HG02763 (cell line): ENCODE data around the gene HYLS1.
"Not testable (repeated sequence)": the region's sequence is repeated elsewhere in the genome, so short reads cannot be mapped to it uniquely, and the experiment has no call there.

Experiments
- ATAC-seq: cut with Tn5 transposase; IDR thresholded peaks from one replicate; pipeline ENCODE4 v1.9.1; 2021; ENCODE audit warnings: mild to moderate bottlenecking, moderate library complexity; ENCODE audit not compliant: unreplicated experiment

The HYLS1 gene, protein sequence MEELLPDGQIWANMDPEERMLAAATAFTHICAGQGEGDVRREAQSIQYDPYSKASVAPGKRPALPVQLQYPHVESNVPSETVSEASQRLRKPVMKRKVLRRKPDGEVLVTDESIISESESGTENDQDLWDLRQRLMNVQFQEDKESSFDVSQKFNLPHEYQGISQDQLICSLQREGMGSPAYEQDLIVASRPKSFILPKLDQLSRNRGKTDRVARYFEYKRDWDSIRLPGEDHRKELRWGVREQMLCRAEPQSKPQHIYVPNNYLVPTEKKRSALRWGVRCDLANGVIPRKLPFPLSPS

DNA sequence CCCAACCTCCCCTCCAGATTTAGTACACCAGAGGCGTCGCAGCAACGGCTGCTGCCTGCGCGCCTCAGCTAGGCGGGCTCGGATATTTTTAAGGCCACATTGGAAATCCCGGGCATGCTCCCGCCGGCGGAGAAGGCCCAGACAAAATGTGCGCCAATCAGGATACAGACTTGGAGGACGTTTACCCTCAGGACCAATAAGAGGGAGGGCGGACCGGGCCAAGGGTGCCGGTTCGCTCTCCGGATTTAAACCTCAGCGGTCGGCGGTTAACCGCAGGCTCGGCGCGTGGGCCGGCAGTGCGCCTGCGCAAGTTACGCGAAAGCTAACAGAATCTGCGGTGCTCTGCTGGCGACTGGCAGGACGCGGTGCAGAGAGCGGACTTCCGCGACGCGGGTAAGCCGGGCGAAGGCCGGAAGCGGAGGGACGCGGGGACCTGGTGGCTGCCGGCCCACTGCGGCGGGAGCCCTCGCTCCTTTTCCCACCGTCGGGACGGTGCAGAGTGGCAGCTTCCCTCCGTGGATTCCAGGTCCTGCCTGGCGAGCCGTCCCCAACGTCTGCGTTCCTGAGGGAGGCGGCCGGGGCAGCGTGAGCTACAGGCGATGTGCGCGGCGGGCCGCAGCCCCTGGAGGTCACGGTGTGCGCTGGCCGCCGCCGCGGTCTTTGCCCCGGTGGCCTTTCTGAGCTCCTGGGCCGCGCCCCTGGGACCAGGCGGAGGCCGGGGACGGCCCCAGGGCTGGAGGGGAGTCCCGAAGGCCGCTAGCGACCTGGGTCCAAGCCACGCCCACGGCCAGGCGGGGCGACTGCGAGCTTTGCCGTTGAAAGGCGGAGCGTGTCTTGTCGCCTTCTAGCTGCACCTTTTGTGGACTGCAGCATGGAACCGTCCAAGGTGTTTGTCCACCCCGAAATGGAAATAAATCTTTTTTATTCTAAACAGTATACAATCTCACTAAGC, at the start of gene HYLS1:
TSS of gene HYLS1 (plus strand) at position 296 of the 952 bp plus-strand sequence. CDS start 11,701 bp downstream, outside the sequence.
- peak; percentile 90 for ATAC-seq

DNA sequence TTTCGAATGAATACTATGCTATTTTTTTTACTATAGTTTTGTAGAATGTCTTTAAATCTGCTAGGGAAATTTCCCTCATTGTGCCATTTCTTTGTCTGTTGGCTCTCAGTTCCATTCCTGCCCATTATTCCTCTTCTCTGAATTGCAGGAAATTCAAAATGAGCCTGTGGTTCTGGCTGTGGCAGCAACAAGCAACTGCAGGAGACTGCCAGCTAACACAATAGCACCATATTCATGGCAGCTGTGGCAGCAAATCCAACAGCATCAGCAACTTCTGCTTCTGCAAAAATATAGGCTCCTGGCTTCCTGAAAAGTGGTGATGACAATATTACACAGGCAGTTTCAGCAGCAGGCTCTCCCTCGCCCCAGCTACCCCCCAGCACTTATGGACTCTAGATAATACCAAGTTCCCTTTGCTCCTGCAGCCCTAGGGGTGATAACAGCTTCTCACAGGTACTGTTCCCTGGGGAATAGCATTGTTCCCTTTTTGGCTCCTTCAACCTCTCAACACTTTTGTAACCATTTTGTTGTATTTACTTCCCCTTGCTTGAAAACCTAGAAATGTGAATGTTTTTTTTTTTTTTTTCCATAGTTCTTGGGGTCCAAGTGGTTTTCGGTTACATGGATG, 45.0 kb upstream of the HYLS1 start:
- no peak for ATAC-seq

DNA sequence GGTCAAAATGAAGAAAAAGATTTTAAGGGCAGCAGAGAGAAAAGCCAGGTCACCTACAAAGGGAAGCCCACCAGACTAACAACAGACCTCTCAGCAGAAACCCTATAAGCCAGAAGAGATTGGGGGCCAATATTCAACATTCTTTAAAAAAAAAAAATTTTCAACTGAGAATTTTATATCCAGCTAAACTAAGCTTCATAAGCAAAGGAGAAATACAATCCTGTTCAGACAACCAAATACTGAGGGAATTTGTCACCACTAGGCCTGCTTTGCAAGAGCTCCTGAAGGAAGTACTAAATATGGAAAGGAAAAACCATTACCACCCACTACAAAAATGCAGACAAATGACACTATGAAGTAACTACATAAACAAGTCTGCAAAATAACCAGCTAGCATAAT, 41.3 kb upstream of the HYLS1 start:
- no peak for ATAC-seq

DNA sequence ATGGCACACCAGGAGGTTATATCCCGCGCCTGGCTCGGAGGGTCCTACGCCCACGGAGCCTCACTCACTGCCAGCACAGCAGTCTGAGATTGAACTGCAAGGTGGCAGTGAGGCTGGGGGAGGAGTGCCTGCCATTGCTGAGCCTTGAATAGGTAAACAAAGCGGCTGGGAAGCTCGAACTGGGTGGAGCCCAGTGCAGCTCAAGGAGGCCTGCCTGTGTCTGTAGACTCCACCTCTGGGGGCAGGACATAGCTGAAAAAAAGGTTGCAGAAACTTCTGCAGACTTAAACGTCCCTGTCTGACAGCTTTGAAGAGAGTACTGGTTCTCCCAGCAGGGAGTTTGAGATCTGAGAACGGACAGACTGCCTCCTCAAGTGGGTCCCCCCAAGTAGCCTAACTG, 29.8 kb upstream of the HYLS1 start:
- ATAC-seq = not testable (repeated sequence)

DNA sequence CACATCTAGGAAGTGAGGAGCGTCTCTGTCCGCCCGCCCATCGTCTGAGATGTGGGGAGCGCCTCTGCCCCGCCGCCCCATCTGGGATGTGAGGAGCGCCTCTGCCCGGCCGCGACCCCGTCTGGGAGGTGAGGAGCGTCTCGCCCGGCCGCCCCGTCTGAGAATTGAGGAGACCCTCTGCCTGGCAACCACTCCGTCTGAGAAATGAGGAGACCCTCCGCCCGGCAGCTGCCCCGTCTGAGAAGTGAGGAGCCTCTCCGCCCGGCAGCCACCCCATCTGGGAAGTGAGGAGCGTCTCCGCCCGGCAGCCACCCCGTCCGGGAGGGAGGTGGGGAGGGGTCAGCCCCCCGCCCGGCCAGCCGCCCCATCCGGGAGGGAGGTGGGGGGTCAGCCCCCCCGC, 24.7 kb upstream of the HYLS1 start:
- ATAC-seq = not testable (repeated sequence)

DNA sequence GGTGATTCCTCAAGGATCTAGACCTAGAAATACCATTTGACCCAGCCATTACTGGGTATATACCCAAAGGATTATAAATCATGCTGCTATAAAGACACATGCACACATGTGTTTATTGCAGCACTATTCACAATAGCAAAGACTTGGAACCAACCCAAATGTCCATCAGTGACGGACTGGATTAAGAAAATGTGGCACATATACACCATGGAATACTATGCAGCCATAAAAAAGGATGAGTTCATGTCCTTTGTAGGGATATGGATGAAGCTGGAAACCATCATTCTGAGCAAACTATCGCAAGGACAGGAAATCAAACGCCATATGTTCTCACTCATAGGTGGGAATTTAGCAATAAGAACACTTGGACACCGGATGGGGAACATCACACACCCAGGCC, 22.1 kb upstream of the HYLS1 start:
- not testable (repeated sequence) for ATAC-seq

DNA sequence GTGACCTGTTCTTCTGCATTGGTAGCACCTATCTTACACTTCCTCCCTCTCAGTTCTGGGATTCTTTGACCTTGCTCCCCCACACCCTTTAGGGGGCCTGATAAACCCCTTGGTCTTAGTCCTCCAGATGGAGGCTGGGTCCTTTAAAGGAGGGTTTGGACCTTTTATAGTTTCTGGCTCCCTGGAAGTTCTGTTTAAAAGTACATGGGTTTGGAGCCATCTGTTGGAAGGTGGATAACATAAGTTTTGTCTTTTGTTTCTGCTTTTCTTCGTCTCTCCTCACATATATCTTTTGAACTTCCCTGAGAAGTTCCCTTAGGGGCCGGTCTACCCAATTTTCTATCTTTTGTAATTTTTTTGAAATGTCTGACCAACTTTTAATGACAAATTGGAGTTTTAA, 17.9 kb upstream of the HYLS1 start:
- ATAC-seq = no peak

DNA sequence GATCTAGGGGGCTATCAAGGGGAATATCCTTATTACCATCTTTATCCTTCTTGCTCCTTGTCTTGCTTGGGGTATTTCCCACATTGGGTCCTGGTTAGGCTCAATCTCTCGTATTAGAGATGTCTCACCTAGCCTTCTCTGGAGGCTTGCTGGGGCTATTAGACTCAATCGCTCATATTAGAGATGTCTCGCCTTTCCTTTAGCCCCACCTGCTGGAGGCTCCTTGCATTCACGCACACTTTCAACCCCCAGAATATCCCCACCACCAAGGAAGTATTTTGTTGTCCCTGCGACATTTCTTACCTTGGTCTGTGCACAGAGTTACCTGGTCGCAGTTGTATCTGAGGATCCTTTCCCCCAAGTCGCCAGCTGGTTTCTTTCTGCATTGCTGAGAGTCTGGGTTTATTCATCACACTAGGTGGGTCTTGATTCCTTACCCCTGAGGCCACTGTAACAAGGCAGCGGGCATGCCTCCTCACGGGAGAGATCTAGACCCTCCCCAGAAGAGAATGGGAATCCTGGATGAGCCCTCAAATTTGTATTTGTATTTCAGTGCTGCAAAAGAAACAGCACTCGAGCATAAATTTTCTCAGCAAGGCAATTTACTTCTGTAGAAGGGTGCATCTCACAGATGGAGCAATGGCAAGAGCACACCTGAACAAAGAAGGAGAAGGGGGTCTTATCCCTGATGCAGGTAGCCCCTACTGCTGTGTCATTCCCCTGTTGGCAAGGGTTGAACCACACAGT, 15.9 kb upstream of the HYLS1 start:
- ATAC-seq = no peak

DNA sequence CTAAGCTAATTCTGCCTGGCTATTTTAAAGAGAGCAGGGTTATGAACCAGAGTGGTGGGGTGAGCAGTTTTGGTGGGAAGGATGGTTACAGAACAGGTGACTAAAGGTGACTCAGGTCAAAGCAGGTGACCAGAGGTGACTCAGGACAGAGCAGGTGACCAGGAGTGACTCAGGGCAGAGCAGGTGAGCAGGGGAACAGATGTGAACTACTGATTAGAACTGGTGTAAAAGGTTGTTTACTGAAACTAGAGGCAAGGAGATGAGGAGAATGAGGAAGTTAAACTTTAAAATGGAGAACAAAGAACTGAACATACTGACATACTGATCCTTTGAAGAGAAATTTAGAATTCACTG, 15.4 kb upstream of the HYLS1 start:
- no peak for ATAC-seq

DNA sequence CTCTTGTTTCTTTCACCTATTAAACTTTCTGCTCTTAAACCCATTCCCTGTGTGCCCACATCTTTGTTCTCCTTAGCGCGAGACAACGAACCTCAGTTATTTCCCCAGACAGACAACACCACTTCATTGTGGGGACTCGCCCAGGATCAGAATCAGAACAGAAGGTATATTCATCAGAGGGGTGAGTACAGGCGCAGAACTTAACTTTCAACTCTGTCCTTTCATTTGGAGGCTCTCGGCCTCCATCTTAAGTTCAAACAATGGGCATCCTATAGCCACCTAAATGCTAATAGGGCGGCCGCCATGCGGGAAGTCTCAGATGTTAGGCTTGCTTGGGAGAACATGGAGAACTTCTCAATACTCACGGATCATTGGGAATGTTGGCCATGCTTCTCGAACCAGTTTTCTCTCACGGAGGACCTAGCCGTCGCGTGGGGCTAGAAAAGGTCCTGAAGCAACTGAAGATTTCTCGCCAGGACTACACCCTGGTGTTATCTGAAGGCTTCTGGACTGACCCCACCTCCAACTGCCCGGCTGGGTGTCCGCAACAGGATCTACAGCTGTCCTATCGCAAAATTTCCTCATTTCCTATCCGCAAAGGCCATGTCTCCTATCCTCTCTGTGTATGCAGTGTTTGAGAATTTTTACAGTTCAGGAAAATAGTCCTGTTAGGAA, 13.4 kb upstream of the HYLS1 start:
- no peak for ATAC-seq

DNA sequence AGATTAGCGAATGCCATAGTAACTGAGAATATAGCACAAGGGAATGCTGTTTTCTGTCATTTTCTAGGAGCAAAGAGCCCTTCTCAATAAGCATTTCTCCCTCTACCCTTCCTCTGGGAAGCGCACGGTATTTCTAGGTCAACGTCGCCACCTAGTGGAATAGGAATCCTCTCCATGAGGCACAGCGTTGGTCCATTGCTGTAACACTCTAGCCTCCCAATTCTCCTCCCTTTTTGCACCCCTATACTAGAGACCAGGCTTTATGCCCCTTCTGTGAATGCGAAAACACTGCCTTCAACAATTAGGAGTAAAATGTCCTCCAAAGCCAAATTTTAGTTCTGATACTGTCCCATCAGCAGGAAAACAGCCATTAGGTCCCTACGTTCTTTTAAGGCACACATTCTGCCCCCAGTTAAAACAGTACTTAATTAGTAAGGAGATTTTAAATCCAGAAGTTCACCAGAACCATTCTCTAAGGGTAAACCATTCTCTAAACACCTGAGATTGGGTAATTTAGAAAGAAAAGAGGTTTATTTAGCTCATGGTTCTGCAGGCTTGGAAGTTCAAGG, 12.8 kb upstream of the HYLS1 start:
- ATAC-seq = peak; percentile 57

DNA sequence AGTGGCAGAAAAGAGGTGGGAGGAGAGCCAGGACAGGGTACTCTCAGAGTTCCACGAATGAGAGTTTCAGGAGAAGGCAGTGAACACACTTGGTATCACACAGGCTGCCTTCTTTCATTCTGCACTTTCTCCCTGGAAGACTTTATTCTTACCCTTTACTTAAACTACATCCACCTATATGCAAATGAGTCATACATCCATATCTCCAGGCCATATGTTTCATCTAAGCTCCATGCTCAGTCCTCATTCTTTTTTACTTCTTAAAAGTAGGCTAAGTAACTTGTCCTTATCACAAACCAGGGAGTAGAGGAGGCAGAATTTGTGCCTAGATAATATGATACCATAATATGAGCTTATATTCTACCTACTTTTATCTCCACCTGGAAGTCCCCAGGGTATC, 6.2 kb upstream of the HYLS1 start:
- no peak for ATAC-seq

DNA sequence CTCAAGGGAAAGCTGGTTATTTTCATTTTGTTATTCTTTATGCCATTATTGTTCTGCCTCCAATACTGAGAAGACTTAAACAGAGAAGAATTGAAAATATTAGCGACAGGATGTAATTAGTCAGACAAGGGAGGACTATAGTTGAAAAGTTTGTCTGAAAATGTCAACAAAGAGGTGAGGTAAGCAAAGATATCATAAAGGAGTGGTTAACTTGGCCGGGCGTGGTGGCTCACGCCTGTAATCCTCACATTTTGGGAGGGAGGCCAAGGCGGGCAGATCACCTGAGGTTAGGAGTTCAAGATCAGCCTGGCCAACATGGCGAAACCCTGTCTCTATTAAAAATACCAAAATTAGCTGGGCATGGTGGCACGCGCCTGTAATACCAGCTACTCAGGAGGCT, 4.1 kb upstream of the HYLS1 start:
- ATAC-seq = no peak

DNA sequence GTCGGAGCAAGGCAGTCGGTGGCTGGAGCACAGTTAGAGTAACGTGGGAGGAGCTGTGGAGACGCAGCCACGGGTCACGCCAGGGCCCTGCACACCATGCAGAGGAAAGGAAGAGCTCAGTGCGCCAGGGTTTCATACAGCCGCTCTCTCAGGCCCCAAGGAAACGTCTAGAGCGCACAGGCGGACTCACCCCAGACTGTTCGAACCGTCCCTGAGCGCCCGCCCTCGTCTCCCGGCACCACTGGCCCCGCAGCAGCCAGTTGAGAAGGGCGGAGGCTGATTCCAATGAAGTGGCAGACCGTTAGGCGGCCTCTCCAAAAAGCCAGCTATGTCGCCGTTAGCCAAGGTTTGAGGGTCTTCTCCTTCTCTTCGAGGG, 483 bp upstream of the HYLS1 start:
- ATAC-seq = peak; percentile 20

DNA sequence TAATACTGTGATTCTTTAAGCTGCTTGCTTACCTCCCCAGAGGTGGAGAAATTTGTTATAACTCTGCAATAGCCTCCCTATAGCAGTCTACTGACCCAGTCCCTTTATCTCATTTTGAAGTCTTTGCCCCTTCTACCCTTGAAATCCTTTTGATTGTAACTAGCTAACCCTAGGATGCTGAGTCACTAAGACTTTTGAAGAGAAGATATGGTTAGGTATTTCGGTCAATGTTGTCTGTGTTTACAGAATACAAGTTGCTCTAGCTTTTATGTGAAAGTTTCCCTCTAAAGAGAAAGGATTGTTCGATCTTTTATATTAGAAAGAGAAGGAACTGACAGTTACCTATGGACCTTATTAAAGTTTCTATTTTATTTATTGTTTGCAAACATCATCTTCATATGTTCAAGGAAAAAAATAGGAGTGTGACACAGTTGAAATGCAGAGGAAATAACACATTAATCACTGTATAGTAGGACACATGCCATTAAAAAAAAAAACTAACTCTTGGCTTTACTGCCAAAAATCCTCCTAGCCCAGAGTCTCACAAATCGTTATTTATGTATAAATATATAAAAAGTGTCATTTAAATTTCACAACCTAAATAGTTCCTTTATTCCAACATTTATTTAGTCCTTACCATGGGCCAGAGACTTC, 3.1 kb downstream of the HYLS1 start:
- no peak for ATAC-seq

DNA sequence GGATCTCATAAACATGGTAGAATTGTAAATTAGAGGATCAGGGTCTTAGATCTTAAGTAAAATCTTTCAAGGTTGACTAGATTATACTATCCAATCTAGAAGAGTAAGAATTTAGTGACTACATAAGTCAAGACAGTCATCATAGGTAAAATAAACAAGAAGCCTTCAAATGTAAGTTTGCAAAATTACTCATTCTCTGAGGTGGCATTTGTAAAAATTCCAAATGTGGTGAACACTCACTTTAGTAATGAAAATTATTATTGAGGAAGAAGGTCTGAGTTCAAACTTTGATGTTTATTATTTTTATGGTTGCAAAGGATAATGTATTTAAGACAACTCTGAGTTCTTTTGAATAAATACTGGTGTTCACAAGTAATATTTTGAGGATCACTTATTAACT, 4.6 kb downstream of the HYLS1 start:
- no peak for ATAC-seq

DNA sequence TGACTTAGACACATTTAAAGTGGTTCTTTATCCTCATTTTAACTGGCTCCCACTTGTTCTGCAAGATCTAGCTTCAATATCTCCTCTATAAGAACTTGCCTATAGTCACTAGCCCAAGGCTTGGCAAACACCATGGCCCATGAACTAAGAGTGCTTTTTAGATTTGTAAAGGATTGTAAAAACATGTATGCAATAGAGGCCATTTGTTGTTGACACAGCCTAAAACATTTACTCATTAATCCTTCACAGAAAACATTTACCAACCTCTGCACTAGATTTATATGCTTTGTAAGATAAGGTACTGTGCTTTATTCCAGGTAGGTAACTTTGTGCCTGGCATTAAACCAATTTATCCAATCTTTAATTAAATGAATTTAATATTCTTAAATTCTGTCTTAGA, 5.5 kb downstream of the HYLS1 start:
- ATAC-seq = no peak

DNA sequence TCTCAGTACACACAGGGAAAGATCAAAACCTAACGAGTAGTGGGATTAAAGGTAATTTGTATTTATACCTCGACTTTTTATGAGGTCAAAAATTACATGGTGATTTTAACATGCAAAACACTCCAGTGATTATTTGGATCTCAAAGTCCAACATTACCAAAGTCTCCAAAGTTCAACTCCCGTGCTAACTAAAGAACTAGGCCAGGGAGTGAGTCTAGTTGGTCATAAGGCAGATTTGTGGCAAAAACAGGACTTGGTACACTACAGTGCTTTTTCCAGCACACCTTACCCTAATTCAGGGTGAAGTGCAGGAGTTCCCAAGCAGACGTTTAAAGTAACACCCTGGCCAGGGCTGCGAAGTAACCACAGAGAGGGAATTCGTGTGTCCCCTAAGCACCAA, 14.4 kb downstream of the HYLS1 start:
- no peak for ATAC-seq

DNA sequence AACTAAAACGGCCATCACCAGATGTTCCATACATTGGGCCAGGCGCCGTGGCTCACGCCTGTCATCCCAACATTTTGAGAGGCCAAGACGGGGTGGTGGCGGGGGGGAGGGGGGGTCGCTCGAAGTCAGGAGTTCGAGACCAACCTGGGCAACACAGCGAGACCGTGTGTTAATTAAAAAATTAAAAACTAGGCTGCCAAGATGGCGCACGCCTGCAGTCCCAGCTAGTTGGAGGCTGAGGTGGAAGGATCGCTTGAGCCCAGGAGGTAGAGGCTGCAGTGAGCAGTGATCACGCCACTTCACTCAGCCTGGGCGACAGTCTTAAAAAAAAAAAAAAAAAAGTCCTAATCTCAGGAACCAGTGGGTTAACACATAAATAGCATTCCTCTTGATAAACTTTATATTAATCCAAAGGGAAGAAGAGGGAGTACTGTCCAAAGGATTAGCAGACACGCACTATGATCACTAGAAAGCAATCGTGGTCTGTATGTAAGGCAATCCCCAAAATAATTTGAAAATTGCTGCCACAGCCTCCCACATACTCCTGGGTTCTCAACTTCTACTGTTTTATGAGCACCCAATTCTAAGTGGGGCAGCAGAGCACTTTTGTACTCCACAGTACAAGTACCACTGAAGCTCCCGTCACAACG, 14.9 kb downstream of the HYLS1 start:
- no peak for ATAC-seq
